GM19438 (cell line): ENCODE data around the gene MRPL40.

Experiments
- ATAC-seq: cut with Tn5 transposase; IDR thresholded peaks from one replicate; pipeline ENCODE4 v1.9.1; 2021; ENCODE audit warnings: low read depth; ENCODE audit not compliant: unreplicated experiment

MRPL40 gene

DNA sequence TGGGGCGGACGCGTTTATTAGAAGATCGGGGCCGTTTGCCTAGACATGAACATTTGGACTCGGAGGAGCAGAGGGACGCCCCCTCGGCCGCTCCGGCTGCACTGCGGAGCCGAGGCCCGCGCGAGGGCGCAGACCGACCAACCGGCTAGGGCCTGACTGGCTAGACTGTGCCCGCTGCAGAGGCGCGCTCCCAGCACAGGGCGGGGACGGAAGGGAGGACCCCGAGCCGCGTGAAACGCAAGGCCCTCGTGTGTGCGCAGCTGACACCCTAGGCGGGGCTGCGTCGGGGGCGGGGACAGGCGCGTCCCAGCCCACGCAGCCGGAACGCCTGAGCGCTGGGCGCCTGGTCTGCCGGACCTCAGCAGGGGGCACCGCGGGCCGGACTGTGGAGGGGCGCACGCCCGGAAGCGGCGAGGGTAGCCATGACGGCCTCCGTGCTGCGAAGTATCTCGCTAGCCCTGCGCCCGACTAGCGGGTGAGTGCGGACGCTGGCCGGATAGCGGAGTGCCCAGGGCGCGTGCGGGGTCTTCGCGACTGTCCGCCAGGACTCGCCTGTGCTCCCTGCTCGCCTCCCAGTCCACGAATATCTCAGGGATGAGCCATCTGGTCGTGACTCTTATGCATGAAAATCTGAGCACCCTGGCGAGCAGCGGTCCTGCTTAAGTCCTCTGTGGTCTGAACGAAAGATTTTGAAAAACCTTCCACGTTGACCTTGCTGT lies at the start of gene MRPL40:
MRPL40 (plus strand) TSS at position 413 of the 719 bp plus-strand sequence; CDS start at position 423, 10 bp downstream.
- peak; percentile 75 for ATAC-seq

DNA sequence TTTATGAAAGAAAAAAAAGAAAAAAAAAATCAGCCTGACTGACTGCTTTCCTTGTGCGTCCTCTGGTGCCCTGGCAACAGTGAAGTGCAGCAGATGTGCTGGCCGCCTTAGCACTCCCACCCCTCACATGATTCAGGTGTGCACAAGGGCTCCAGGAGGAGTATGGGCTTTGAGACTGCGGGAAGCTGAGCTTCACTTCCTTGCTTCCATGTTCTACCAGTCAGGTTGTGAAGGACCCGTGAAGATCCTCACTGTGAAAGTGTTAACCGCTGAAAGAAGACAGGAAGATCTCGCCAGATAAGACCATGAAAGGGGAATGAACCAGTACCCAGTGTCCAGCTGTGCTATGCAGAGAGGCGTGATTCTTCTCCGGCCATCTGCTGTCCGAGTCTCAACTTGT lies 49.1 kb upstream of the MRPL40 start:
- ATAC-seq = no peak

DNA sequence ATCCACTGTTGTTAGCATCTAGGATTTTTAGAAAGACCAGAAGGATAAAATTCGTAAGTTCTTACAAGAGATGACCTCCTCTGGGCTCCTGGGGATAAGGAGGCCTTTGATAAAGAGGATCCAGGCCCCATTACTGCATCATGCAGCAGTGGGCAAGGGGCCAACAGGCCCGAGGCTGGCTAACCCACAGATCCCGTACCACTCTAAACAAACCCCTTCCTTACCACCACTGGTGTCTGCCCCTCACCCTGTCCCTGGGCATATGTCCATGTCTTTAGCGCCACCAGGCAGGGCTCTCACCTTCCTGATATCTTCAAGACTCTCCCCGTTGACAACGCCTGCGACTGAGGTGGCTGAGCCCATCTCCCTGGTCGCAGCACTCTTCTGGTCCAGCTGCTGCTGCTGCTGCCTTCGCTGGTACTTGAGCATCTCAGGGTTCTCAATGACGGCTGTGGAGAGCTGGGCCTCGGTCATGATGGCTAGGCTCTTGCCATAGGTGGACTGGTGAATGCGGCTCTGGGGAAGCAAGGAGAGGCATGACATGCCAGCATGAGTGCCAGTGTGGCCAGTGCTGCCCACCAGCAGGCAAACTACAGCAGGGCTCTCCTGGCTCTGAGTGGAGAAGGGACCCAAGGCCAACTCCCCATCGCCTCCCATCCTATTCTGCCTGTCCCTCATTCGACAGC lies 47.0 kb upstream of the MRPL40 start:
- no peak for ATAC-seq

DNA sequence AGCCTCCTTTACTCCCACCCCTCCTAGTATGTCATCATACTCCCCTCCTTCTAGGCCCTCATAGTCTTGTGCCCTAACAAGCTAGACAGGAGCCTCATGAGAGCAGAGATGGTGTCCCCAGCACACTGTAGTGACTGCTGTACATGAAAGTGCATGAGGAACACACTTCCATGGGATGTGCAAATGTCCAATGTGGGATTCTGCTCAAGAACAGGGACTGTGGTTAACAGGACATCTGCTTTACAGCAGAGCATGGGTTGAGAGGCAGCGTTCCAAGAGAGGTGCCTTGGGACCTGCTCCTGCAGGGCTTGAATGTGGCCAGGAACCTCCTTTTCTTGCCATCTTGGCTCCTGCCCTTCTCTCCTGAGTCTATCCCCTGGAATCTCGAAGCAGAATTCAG lies 46.1 kb upstream of the MRPL40 start:
- no peak for ATAC-seq

DNA sequence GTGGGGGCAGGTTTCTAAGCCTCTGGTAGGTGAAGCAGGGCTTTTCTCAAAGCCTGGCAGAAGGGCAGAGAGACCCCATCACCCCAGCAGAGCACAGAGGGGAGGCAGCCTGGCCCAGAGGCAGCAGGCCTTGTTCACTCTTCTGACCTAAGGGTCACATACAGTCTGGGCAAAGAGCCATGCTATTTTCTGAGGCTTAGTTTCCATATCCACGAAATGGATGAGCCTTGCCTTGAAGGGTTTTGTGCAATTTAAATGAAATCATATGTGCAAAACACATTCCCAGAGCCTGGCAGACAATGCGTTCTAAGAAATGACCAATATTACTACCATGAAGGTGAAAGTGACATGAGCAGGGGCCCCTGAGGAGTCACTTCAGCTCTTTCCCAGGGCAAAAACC lies 45.3 kb upstream of the MRPL40 start:
- no peak for ATAC-seq

DNA sequence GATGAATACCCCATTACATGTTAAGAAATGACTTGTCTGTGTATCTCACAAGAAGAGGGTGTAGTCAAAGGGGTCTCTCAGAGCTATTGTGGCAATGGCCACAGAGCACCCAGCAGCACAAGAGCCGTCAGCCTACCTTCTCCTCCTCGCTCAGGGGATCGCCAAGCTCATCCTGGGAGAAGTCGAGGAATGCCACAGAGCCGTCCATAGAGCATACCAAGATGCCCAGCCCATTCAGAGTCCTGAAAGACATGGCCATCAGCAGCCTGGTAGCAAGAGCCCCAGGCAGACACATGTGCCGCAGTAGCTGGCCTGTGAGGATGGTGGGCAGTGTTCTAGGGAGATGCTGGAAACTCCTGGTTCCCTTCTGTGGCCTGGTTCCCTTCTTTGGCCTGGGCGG lies 44.8 kb upstream of the MRPL40 start:
- ATAC-seq = no peak

DNA sequence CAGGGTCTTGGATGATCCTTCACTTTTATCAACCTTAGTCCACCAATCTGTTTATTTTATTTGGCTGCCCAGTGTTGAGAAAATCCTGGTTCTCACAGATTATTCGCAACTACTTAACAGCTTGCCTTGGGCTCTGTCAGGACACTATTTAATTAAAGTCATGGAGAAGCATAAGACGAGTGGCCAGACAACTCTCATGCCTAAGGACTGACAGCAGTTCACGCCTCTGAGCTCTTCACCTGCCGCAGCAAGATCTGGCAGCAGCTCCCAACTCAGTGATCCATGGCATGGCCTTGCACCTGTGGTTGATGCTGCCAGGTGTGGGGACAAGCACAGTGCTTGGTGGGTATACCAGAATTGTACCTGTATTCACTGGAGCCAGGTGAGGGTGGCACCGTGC lies 38.6 kb upstream of the MRPL40 start:
- no peak for ATAC-seq

DNA sequence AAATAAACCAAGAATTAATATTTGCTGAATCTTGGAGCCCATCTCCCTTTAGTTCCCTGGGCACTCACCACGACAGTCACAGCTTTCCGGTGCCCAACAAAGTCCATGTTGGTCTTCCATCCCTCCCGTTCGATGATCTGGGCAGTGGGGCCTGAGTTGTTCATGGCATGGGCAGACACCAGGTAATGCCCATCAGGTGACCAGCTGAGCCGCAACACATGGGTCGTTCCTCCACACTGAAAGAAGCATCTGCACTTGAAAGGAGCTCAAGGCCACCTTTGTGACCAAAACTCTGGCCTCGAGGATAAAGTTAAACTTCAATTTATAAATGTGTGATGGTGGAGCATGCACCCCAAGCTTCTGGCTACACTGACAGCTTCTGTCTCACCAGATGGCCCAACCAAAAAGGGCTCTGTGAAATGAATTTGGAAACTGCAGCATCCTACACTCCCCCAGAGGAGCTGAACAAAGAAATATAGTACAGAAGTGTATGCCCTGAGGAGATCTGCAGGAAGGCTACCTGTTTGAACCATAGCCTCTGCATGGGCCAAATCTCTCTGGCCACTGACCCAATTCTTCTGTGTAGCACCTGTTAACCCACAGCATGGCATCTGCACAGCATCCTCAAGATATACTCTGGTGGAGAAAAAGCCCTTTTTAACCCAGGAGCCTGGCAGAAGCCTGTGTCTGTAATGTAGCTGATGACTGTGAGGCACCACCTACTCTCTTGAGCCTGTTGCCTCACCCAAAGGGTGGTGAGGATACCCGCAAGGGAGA lies 37.9 kb upstream of the MRPL40 start:
- ATAC-seq = no peak

DNA sequence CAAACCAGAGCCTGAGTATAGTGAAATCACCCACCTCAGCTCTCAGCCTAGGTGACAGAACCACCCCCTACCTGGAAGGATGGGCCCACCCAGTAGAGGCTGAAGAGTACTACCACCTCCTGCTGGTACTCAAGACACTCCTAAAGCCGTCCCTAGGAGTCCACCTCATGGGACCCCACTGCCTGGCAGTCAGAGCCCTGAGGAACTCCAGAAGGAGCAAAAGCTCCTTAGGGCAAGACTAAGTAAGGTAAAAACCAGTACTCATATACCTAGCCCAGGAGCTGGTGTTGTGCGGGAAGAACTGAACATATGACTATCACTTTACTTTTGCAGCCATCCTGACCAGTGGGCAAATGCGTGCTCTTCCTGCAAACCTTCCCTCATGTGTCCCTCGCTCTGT lies 37.1 kb upstream of the MRPL40 start:
- no peak for ATAC-seq

DNA sequence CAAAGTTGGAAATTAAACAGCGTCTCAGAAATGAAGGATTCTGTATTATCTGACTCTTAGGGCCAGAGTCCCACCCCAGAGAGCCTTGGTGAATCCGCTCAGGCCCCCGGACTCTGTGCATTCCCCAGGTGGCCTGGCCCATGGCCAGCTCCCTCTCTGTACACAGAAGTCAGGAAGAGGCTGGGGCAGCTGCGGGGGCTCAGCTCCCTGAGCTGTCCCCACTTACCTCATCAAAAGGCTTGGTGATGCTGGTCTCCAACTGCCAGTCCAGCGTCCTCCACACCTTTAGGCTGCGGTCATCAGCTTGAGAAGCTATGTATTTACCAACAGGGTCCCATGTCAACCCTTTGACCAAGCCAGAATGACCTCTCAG lies 35.8 kb upstream of the MRPL40 start:
- no peak for ATAC-seq

DNA sequence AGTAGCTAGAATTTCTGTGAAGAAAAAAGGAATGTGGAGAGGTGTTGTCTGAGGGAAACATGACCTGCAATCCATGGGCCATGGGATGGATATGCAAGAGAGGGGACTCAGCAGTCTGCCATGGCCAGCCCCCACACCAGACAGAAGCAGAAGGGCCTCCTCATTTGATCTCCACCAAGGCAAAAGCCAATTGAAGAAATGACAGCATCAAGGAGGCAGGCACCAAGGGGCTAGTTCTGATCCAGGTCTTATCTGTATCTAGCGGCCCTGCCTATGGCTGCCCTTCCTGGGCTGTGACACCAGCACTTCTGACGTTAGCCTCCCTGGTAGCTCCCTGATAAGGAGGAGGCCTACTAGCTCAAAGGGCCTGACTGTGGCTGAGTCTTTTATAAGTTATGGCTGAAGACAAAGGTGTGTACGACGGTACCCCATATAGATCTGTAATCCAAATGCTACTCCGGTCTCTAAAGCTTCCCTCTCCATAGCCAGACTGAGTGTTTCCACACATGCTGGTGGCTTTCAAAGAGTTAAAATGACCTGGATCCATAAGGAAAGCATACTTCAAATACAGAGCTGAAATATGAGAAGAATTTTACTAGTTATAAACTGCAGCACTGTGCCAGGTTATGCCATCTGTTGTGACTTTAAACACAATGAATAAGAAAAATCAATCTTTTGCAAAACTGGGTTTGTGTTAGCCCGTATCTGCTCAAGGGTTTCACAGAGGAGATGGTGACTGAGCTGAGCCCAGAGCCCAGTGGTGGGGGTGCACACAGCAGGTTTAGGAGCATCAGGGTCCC lies 35.2 kb upstream of the MRPL40 start:
- no peak for ATAC-seq

DNA sequence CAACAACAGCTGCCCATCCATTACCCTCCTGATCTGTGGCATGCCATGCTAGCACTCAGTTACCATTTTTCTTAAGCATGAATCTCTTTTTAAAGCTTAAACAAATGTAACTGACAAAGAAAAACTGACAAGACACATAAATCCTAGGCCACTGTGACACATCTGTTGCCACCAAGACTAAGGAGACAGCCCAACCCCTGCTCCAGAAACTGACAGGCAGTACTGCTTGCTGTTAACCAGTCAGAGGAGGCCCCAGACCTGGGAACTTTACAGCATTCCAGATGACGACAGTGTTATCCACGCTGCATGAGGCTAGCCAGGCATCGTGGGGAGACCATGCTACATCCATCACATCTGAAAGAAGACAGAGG lies 34.6 kb upstream of the MRPL40 start:
- ATAC-seq = no peak

DNA sequence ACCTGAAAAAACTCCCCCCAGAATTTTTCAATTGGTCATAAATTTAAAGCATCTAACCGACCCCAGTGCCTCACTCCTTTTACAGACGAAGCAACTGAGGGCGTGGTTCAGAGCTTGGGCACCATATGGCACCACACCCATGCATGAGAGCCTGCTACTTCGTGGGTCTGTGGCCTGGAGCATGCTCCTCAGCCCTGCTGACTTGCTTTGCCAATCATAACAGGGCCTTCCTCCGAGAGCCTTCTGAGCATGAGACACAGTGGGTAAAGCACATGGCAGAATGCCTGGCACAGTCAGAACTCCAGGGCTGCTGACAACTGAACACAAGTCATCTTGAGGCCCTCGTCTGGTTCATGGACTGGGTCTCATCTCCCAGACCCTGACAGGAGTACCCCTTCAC lies 34.1 kb upstream of the MRPL40 start:
- no peak for ATAC-seq

DNA sequence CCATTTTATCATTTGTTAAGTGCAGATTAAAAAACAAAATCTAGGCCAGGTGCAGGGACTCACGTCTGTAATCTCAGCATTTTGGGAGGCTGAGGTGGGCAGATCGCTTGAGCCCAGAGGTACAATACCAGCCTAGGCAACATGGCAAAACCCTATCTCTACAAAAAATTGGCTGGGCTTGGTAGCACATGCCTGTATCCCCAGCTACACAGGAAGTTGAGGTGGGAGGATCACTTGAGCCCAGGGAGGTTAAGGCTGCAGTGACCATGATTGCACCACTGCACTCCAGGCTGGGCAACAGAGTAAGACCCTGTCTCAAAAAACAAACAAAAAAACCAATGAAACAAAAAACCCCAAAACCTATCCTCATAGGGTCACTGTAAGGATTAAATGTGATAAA lies 33.7 kb upstream of the MRPL40 start:
- no peak for ATAC-seq

DNA sequence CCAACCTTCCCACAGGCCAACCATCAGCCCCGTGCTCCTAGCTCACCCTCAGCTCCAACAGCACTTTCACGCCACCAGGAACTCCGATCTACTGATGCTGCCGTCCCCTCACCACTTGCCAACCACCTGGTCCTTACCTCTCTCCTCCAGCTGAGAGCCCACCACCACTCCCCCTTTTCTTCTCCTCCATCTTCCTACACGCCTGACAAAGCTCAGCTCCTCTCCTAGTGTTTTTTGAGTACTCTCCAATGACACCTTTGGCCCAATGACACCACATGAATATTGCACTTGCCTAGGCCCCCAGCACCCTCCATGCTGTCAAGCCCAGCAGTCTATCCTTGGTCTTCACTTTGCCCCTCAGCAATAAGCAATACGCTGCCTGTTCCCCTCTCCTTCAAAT lies 31.5 kb upstream of the MRPL40 start:
- no peak for ATAC-seq

DNA sequence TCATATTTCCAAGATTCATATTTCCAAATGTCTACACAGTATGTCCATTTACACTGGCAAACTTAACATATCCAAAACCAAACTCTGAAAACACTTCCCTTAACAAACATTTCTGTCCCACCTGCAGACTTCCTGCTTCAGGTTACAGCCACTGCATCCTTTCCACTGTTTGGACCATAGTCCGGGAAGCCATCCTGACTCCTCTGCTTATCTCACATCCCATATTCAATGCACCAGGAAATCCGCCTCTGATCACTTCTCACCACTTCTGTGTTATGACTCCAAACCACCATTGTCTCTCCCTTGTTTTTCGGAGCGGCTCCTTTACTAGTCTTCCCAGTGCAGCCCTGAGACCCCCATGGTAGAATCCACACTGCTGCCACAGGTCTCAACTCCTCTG lies 30.9 kb upstream of the MRPL40 start:
- ATAC-seq = no peak

DNA sequence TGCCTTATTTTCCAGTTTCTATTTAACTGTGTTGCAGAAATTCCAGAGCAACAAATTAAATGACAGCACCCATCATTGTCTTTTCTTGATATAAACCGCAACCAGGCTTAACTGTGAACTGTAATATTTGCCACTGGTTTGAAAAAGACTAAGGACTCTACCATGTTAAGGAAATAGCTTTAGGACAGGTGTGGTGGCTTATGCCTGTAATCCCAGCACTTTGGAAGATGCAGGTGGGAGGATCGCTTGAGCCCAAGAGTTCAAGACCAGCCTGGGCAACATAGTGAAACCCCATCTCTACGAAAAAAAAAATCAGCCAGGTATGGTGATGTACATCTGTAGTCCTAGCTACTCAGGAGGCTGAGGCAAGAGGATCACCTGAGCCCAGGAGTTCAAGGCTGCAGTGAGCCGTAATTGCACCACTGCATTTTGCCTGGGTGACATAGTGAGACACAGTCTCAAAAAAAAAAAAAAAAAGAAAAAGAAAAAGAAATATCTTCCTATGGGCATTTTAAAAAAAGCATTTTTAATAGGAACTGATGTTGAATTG lies 29.6 kb upstream of the MRPL40 start:
- ATAC-seq = no peak

DNA sequence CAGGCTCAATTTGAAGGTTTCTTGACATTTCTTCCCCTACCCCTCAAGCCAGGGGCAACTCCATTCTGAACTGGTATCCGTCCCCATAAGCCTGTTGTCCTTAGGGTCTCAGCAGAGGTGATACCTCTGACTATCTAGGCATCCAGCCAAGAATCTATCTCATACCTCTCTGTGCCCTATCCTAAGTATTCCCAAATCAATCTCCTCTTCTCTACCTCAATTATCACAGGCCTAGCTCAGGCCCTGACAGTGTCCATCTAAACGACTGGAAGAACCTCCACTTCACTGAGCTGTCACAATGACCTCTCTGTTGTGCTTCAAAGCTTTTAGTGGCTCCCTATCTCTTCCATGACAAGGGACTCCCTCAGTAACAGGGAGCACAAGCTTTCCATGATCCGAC lies 27.7 kb upstream of the MRPL40 start:
- ATAC-seq = no peak

DNA sequence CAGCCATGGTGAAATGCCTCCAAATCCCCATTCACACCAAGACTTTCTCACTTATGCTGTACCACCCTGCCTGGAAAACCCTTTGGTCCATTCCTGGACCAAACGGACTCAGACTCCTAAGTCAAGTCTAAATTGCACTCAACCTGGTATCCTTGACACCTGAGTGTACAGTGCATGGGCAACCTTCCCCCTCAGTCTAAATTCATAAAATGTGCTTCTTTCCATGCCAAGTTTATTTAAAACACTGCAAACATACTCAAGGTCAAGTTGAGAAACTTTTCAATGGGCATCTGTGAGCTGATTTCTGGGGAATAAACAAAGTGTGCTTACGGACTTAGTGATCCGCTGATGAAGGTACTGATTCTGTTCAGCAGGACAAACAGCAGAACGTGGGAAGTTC lies 27.2 kb upstream of the MRPL40 start:
- ATAC-seq = no peak

DNA sequence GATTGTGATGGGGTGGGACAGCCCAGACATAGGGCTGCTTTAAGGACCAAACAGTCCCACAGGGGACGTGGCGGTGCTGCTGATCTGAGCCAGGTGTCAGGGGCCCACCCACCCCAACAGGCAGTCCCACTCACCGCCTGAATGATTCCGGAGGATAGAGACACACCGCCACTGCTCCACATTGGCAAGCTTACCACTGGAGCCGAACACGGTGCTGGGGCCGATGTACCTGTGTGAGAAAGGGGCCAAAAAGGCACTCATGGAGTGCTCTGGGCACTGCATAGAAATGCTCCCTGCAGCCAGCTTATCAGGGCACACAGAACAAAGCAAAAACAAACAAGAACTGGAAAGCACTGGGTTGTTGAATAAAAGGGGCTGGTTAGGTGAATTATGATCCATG lies 26.7 kb upstream of the MRPL40 start:
- ATAC-seq = no peak
